H9 (cell line): ENCODE data around the gene GBGT1. TPM values are rescaled to one million over a fixed set of nuclear protein-coding genes. Genes with fewer than 3 reads are reported as not detected.

Source experiments
- DNase-seq: peaks from one replicate; pipeline ENCODE4 v3.0.0-alpha.2; 2017
- H2AFZ ChIP-seq: one replicate; pipeline ENCODE4 v1.6.1; 2013; ENCODE audit warnings: mild to moderate bottlenecking, low read length, control low read depth, moderate library complexity
- H2AK5ac ChIP-seq: 2 replicates; pipeline ENCODE4 v1.6.1; 2013; ENCODE audit warnings: low read length, control low read depth, mixed read lengths; ENCODE audit not compliant: insufficient read length
- H2BK120ac ChIP-seq: one replicate; pipeline ENCODE4 v1.6.1; 2013; ENCODE audit warnings: low read depth, mild to moderate bottlenecking, low read length, control low read depth, inconsistent platforms; ENCODE audit not compliant: poor library complexity, severe bottlenecking
- H2BK12ac ChIP-seq: 2 replicates; pipeline ENCODE4 v1.6.1; 2013; ENCODE audit warnings: low read length, control low read depth, mixed read lengths, low read depth; ENCODE audit not compliant: insufficient read length
- H2BK15ac ChIP-seq: 2 replicates; pipeline ENCODE4 v1.6.1; 2013; ENCODE audit warnings: low read depth, low read length, control low read depth
- H2BK20ac ChIP-seq: one replicate; pipeline ENCODE4 v1.6.1; 2013; ENCODE audit warnings: low read depth, mild to moderate bottlenecking, low read length, control low read depth, inconsistent platforms; ENCODE audit not compliant: poor library complexity, severe bottlenecking
- H2BK5ac ChIP-seq: 2 replicates; pipeline ENCODE4 v1.6.1; 2013; ENCODE audit warnings: low read length, control low read depth, mixed read lengths; ENCODE audit not compliant: insufficient read length
- H3K14ac ChIP-seq: 2 replicates; pipeline ENCODE4 v1.6.1; 2013; ENCODE audit warnings: low read length, control low read depth; ENCODE audit not compliant: insufficient read depth
- H3K18ac ChIP-seq: 2 replicates; pipeline ENCODE4 v1.6.1; 2013; ENCODE audit warnings: low read depth, mild to moderate bottlenecking, mixed read lengths, low read length, control low read depth; ENCODE audit not compliant: insufficient read length
- H3K23ac ChIP-seq: 2 replicates; pipeline ENCODE4 v1.6.1; 2013; ENCODE audit warnings: low read length, control low read depth, mixed read lengths, low read depth; ENCODE audit not compliant: insufficient read length
- H3K23me2 ChIP-seq: 2 replicates; pipeline ENCODE4 v1.6.1; 2013; ENCODE audit warnings: low read depth, mild to moderate bottlenecking, mixed read lengths, low read length, control low read depth; ENCODE audit not compliant: insufficient read length, poor library complexity, severe bottlenecking
- H3K27ac ChIP-seq: 2 replicates; pipeline ENCODE4 v1.5.1; 2013; ENCODE audit warnings: low read length, control low read depth, mixed read lengths, low read depth; ENCODE audit not compliant: insufficient read length
- H3K27me3 ChIP-seq: 2 replicates; pipeline ENCODE4 v1.6.1; 2013; ENCODE audit warnings: low read length, control low read depth, inconsistent platforms; ENCODE audit not compliant: insufficient read depth
- H3K4ac ChIP-seq: 2 replicates; pipeline ENCODE4 v1.6.1; 2013; ENCODE audit warnings: low read depth, mild to moderate bottlenecking, control low read depth, inconsistent platforms, low read length, moderate library complexity
- H3K4me1 ChIP-seq: 2 replicates; pipeline ENCODE4 v1.6.1; 2013; ENCODE audit warnings: low read length, control low read depth, inconsistent platforms; ENCODE audit not compliant: insufficient read depth
- H3K4me2 ChIP-seq: 2 replicates; pipeline ENCODE4 v1.6.1; 2013; ENCODE audit warnings: low read length, control low read depth, mixed read lengths; ENCODE audit not compliant: insufficient read length, insufficient read depth
- H3K56ac ChIP-seq: 2 replicates; pipeline ENCODE4 v1.6.1; 2013; ENCODE audit warnings: low read depth, mild to moderate bottlenecking, mixed read lengths, low read length, control low read depth; ENCODE audit not compliant: insufficient read length
- H3K79me1 ChIP-seq: 2 replicates; pipeline ENCODE4 v1.6.1; 2013; ENCODE audit warnings: low read depth, mild to moderate bottlenecking, moderate library complexity, low read length, control low read depth, inconsistent platforms; ENCODE audit not compliant: insufficient read depth, poor library complexity, severe bottlenecking
- H3K79me2 ChIP-seq: 2 replicates; pipeline ENCODE4 v1.6.1; 2013; ENCODE audit warnings: low read length, control low read depth, inconsistent platforms; ENCODE audit not compliant: insufficient read depth
- H3K9ac ChIP-seq: 2 replicates; pipeline ENCODE4 v1.6.1; 2013; ENCODE audit warnings: low read length, control low read depth, mixed read lengths; ENCODE audit not compliant: insufficient read length; ENCODE audit errors: extremely low read depth
- H3K9me3 ChIP-seq: one replicate; pipeline ENCODE4 v1.6.1; 2013; ENCODE audit warnings: low read depth, low read length, inconsistent platforms; ENCODE audit not compliant: control insufficient read depth
- H3T11ph ChIP-seq: one replicate; pipeline ENCODE4 v1.6.1; 2013; ENCODE audit warnings: mild to moderate bottlenecking, low read length, control low read depth, inconsistent platforms
- H4K20me1 ChIP-seq: one replicate; pipeline ENCODE4 v1.6.1; 2013; ENCODE audit not compliant: control insufficient read depth, insufficient read length, insufficient read depth
- H4K5ac ChIP-seq: 2 replicates; pipeline ENCODE4 v1.6.1; 2013; ENCODE audit warnings: low read depth, mild to moderate bottlenecking, mixed read lengths, low read length, control low read depth; ENCODE audit not compliant: insufficient read length
- H4K8ac ChIP-seq: replicated peaks from 2 replicates; pipeline ENCODE4 v1.6.1; 2013; ENCODE audit warnings: low read length, control low read depth, mixed read lengths, low read depth; ENCODE audit not compliant: insufficient read length
- H4K91ac ChIP-seq: 2 replicates; pipeline ENCODE4 v1.6.1; 2013; ENCODE audit warnings: low read depth, mild to moderate bottlenecking, moderate library complexity, mixed read lengths, low read length, control low read depth; ENCODE audit not compliant: insufficient read length
- H3K27ac Mint-ChIP-seq, 3 experiments: 2 replicates in 2 of 3; 3 replicates in 1 of 3; pipeline ENCODE4 v1.8.0; 2020 to 2021; ENCODE audit warnings: mixed read lengths in 3 of 3, mild to moderate bottlenecking in 1 of 3, moderate library complexity in 1 of 3
- H3K27me3 Mint-ChIP-seq: 2 replicates; pipeline ENCODE4 v1.8.0; 2021; ENCODE audit warnings: low read depth, mild to moderate bottlenecking, moderate library complexity, mixed read lengths
- H3K36me3 Mint-ChIP-seq, 3 experiments: 2 replicates in 2 of 3; 3 replicates in 1 of 3; pipeline ENCODE4 v1.8.0; 2020 to 2021; ENCODE audit warnings: low read depth in 3 of 3, mixed read lengths in 3 of 3; ENCODE audit not compliant: insufficient read depth in 1 of 3
- H3K4me1 Mint-ChIP-seq, 2 experiments: 2 replicates each; pipeline ENCODE4 v1.8.0; 2020; ENCODE audit warnings: mixed read lengths in 2 of 2
- H3K4me3 Mint-ChIP-seq, 2 experiments: 2 replicates in 1 of 2; 3 replicates in 1 of 2; pipeline ENCODE4 v1.8.0; 2020 to 2021; ENCODE audit warnings: mild to moderate bottlenecking in 2 of 2, mixed read lengths in 2 of 2, moderate library complexity in 1 of 2
- H3K9me3 Mint-ChIP-seq, 2 experiments: 2 replicates in 1 of 2; 3 replicates in 1 of 2; pipeline ENCODE4 v1.8.0; 2020; ENCODE audit warnings: mild to moderate bottlenecking in 2 of 2, mixed read lengths in 2 of 2, moderate library complexity in 1 of 2
- CTCF ChIP-seq: fragments of 200-600 bp; sonication (generic); conservative IDR thresholded peaks from 3 replicates; pipeline ENCODE4 v1.8.0; 2021; ENCODE audit warnings: antibody characterized with exemption, mild to moderate bottlenecking
- WGBS: extraction: QIAGEN DNeasy Blood & Tissue Kit; methylation state at CpG from one replicate; pipeline ENCODE4 v1.1.7; 2013; ENCODE audit warnings: missing lambda C conversion rate, low lambda C conversion rate, mixed read lengths; ENCODE audit not compliant: insufficient read length; ENCODE audit errors: extremely low coverage; 5-methylcytosine and 5-hydroxymethylcytosine counted together
- total RNA-seq: library from RNA; stranded (reverse); gene quantifications from 2 replicates; pipeline ENCODE4 v1.2.1, GENCODE V29; 2021

Gene GBGT1
- total RNA-seq, 1 experiment from 2014 or later = 9.3 TPM

- no peak overlapping the region for H3K4me3 Mint-ChIP-seq
Measured at GRCh38 chr9:133113163-133113948, 50.4 kb downstream of the GBGT1 start.

More at GRCh38 chr9:133113163-133113948, 50.4 kb downstream of the GBGT1 start:
- peaks cover 7% of the 10 kb centered on the region for H3K27me3 Mint-ChIP-seq
- Histone ChIP-seq H2BK12ac (no peak overlapping the region), H3K23me2 (no peaks in the 10 kb centered on the region), H2BK5ac (no peak overlapping the region), H3K4ac (no peak overlapping the region), H2AFZ (no peak overlapping the region), H3K27me3 (peaks cover 3% of the 10 kb centered on the region; the same call in 1 of the 2 replicates), H2BK20ac (no peak overlapping the region), H3K56ac (no peak overlapping the region), H3T11ph (no peak overlapping the region), H3K23ac (no peak overlapping the region), H3K79me2 (no peaks in the 10 kb centered on the region), H3K14ac (no peak overlapping the region), H3K4me2 (no peak overlapping the region), H2BK15ac (no peak overlapping the region), H3K4me1 (no peaks in the 10 kb centered on the region), H4K8ac (no peak overlapping the region), H4K91ac (no peak overlapping the region), H3K9me3 (no peaks in the 10 kb centered on the region), H2AK5ac (no peak overlapping the region), H3K9ac (no peak overlapping the region), H3K18ac (no peak overlapping the region), H3K27ac (no peak overlapping the region), H4K20me1 (peaks cover 6% of the 10 kb centered on the region), H2BK120ac (no peak overlapping the region), H3K79me1 (no peaks in the 10 kb centered on the region), H4K5ac (no peak overlapping the region)
- no peaks in the 10 kb centered on the region for H3K9me3 Mint-ChIP-seq
- H3K36me3 Mint-ChIP-seq = peaks cover 2 to 12% (median 12%) of the 10 kb centered on the region in 3 experiments; a peak in 5 of 7 replicates
- TF ChIP-seq CTCF = no peak
- H3K4me1 Mint-ChIP-seq = peaks cover 2 to 13% of the 10 kb centered on the region in 2 experiments; a peak in 3 of 4 replicates
- no peak for DNase-seq
- no CpG with 5 or more reads among the region's 19 CpGs for WGBS
- H3K27ac Mint-ChIP-seq = peak overlapping the region in 1 of 3 experiments; percentile 85; a peak in 1 of 7 replicates
